ENCODE results near the gene PFDN6. TPM values are rescaled to one million over a fixed set of nuclear protein-coding genes. Genes with fewer than 3 reads are reported as not detected.

Gene PFDN6
- total and polyA plus RNA-seq, 2 of the 13 experiments (the other 11 are each of a cell fraction or from before 2014, with no cell fraction given): 75.5 to 87.0 TPM

GRCh38 chr6:33272275-33273128 lies 16.9 kb upstream of the PFDN6 start (continued):
- TF ChIP-seq POLR2AphosphoS2 (IDR thresholded peaks at IDR 0.05; ENCODE audit: low read depth, low read length) (no peak), ZIK1 (CRISPR knock-in tag; IDR thresholded peaks at IDR 0.05; ENCODE audit: borderline replicate concordance, low read depth) (peak; percentile 45; the same call in 1 of the 2 replicates), ZNF143 (CRISPR knock-in tag; IDR thresholded peaks at IDR 0.05) (no peak), KLF9 (CRISPR knock-in tag; IDR thresholded peaks at IDR 0.05; ENCODE audit: low read depth) (no peak), GPN1 (CRISPR knock-in tag; IDR thresholded peaks at IDR 0.05; ENCODE audit: borderline replicate concordance) (0 out of 2 replicates have a peak, but pooled peaks have one; percentile 0), TAF1 (CRISPR knock-in tag; IDR thresholded peaks at IDR 0.05) (no peak), ZNF180 (CRISPR knock-in tag; IDR thresholded peaks at IDR 0.05; ENCODE audit: borderline replicate concordance, low read depth) (no peak), NR2F1 (CRISPR knock-in tag; IDR thresholded peaks at IDR 0.05) (0 out of 4 replicates have a peak, but pooled peaks of 1 of the 2 experiments have one; percentile 9), ZNF234 (CRISPR knock-in tag; conservative IDR thresholded peaks at IDR 0.05) (no peak), NFIB (CRISPR knock-in tag; IDR thresholded peaks at IDR 0.05; ENCODE audit: borderline replicate concordance) (no peak), GATA4 (IDR thresholded peaks at IDR 0.05; ENCODE audit: borderline replicate concordance, low read depth) (no peak), ZNF572 (CRISPR knock-in tag; IDR thresholded peaks at IDR 0.05) (no peak), NKX3-1 (CRISPR knock-in tag; IDR thresholded peaks at IDR 0.05) (no peak), GFI1 (CRISPR knock-in tag; IDR thresholded peaks at IDR 0.05; ENCODE audit: borderline replicate concordance) (0 out of 2 replicates have a peak, but pooled peaks have one; percentile 3), ARHGAP35 (CRISPR knock-in tag; IDR thresholded peaks at IDR 0.05; ENCODE audit: borderline replicate concordance) (0 out of 2 replicates have a peak, but pooled peaks have one; percentile 2), CREB1 (IDR thresholded peaks at IDR 0.05) (no peak), CREB1 (CRISPR knock-in tag; IDR thresholded peaks at IDR 0.05) (no peak), PRDM4 (CRISPR knock-in tag; IDR thresholded peaks at IDR 0.05; ENCODE audit: borderline replicate concordance) (no peak), CSRNP1 (CRISPR knock-in tag; IDR thresholded peaks at IDR 0.05) (0 out of 2 replicates have a peak, but pooled peaks have one; percentile 5), ZNF124 (CRISPR knock-in tag; IDR thresholded peaks at IDR 0.05) (no peak), ZNF24 (IDR thresholded peaks at IDR 0.05) (no peak), IKZF4 (CRISPR knock-in tag; IDR thresholded peaks at IDR 0.05; ENCODE audit: borderline replicate concordance, low read depth, not compliant biosample characterization) (peak; percentile 69)
